CD14-positive monocyte (primary cell): ENCODE results near the gene KCNK3. TPM values are rescaled to one million over a fixed set of nuclear protein-coding genes. Genes with fewer than 3 reads are reported as not detected.

Experiments
- DNase-seq, 3 donors: peaks; one replicate each; pipeline ENCODE4 v3.0.0-alpha.2; 2011 to 2022
- H2AFZ ChIP-seq: 2 replicates; pipeline ENCODE4 v1.6.0; 2012; ENCODE audit warnings: mild to moderate bottlenecking, low read depth, low read length, inconsistent platforms; ENCODE audit not compliant: insufficient read depth, poor library complexity, severe bottlenecking
- H3K27ac ChIP-seq, 2 donors: 1 replicate in 1 of 2; 2 replicates in 1 of 2; pipeline ENCODE4 v1.5.1; 2012 to 2013; ENCODE audit warnings: low read length in 2 of 2, control low read depth in 1 of 2, inconsistent platforms in 1 of 2, low read depth in 1 of 2, mild to moderate bottlenecking in 1 of 2
- H3K27me3 ChIP-seq, 2 donors: one replicate each; pipeline versions ENCODE4 v1.6.0 to v1.6.1; 2011 to 2013; ENCODE audit warnings: low read length in 2 of 2; ENCODE audit not compliant: control insufficient read depth in 2 of 2, insufficient read depth in 2 of 2
- H3K36me3 ChIP-seq, 2 donors: replicated peaks in 1 of 2; 1 replicate in 1 of 2; 2 replicates in 1 of 2; pipeline versions ENCODE4 v1.5.1 to v1.6.1; 2012 to 2013; ENCODE audit warnings: low read length in 2 of 2, control low read depth in 1 of 2, inconsistent platforms in 1 of 2, mild to moderate bottlenecking in 1 of 2; ENCODE audit not compliant: insufficient read depth in 2 of 2, control insufficient read depth in 1 of 2
- H3K4me1 ChIP-seq, 2 donors: 1 replicate in 1 of 2; 2 replicates in 1 of 2; pipeline versions ENCODE4 v1.5.1 to v1.6.1; 2012 to 2013; ENCODE audit warnings: low read length in 2 of 2, control low read depth in 1 of 2, inconsistent platforms in 1 of 2, mild to moderate bottlenecking in 1 of 2, moderate library complexity in 1 of 2; ENCODE audit not compliant: insufficient read depth in 2 of 2, control insufficient read depth in 1 of 2
- H3K4me2 ChIP-seq: replicated peaks from 2 replicates; pipeline ENCODE3; 2012; ENCODE audit warnings: low read length, moderate library complexity, mild to moderate bottlenecking; ENCODE audit not compliant: poor library complexity, severe bottlenecking; ENCODE audit errors: extremely low read depth
- H3K4me3 ChIP-seq, 3 experiments: fragments of 200-600 bp in 1 of 3; sonication (generic) in 1 of 3; replicated peaks in 1 of 3; 1 replicate in 2 of 3; 2 replicates in 1 of 3; pipeline ENCODE4 v1.5.1; 2011 to 2013; ENCODE audit warnings: low read length in 3 of 3, mild to moderate bottlenecking in 3 of 3, control low read depth in 2 of 3, low read depth in 2 of 3, inconsistent platforms in 1 of 3, moderate library complexity in 1 of 3
- H3K79me2 ChIP-seq: 2 replicates; pipeline ENCODE4 v1.6.0; 2012; ENCODE audit warnings: mild to moderate bottlenecking, control low read depth, inconsistent platforms, low read length, moderate library complexity; ENCODE audit not compliant: insufficient read depth
- H3K9ac ChIP-seq: 2 replicates; pipeline ENCODE4 v1.6.0; 2017; ENCODE audit warnings: low read length, mild to moderate bottlenecking; ENCODE audit not compliant: insufficient read depth, poor library complexity, severe bottlenecking
- H3K9me3 ChIP-seq, 2 donors: replicated peaks in 1 of 2; 1 replicate in 1 of 2; 2 replicates in 1 of 2; pipeline versions ENCODE4 v1.5.1 to v1.6.1; 2012 to 2013; ENCODE audit warnings: low read length in 2 of 2, control low read depth in 1 of 2; ENCODE audit not compliant: control insufficient read depth in 1 of 2, insufficient read depth in 1 of 2
- H4K20me1 ChIP-seq: 2 replicates; pipeline ENCODE4 v1.6.0; 2012; ENCODE audit warnings: mild to moderate bottlenecking, low read length, control low read depth, moderate library complexity; ENCODE audit not compliant: insufficient read depth
- H3K27ac Mint-ChIP-seq, 7 donors: one replicate each; pipeline ENCODE4 v1.8.0; 2020; ENCODE audit warnings: mild to moderate bottlenecking in 7 of 7, mixed read lengths in 7 of 7, moderate library complexity in 6 of 7, inconsistent platforms in 2 of 7
- H3K27me3 Mint-ChIP-seq, 3 donors: one replicate each; pipeline ENCODE4 v1.8.0; 2021 to 2022; ENCODE audit warnings: low read depth in 3 of 3, mild to moderate bottlenecking in 3 of 3, mixed read lengths in 3 of 3, moderate library complexity in 3 of 3, inconsistent platforms in 1 of 3
- H3K36me3 Mint-ChIP-seq, 2 donors: one replicate each; pipeline ENCODE4 v1.8.0; 2020; ENCODE audit warnings: mixed read lengths in 2 of 2, inconsistent platforms in 1 of 2, mild to moderate bottlenecking in 1 of 2
- H3K4me1 Mint-ChIP-seq: one replicate; pipeline ENCODE4 v1.8.0; 2020; ENCODE audit warnings: mild to moderate bottlenecking, mixed read lengths
- H3K4me3 Mint-ChIP-seq, 2 donors: one replicate each; pipeline ENCODE4 v1.8.0; 2020; ENCODE audit warnings: mild to moderate bottlenecking in 2 of 2, mixed read lengths in 2 of 2, moderate library complexity in 1 of 2
- H3K9me3 Mint-ChIP-seq, 7 donors: one replicate each; pipeline ENCODE4 v1.8.0; 2020 to 2022; ENCODE audit warnings: mixed read lengths in 7 of 7, mild to moderate bottlenecking in 6 of 7, moderate library complexity in 6 of 7, inconsistent platforms in 2 of 7
- WGBS: methylation state at CpG from one replicate; pipeline ENCODE4 v1.1.5; 2013; ENCODE audit warnings: missing lambda C conversion rate; ENCODE audit not compliant: insufficient coverage; 5-methylcytosine and 5-hydroxymethylcytosine counted together
- intact Hi-C, 2 donors: fragments of 100-400 bp; cut with micrococcal nuclease; formaldehyde crosslinking; loops; one replicate each; pipeline versions ENCODE4 v1.15.0 to v1.15.1; 2023
- polyA plus RNA-seq, 3 donors: library from polyadenylated mRNA; depleted of rRNA in 1 of 3; unstranded in 2 of 3; stranded (reverse) in 1 of 3; fragments of 300-500 nt in 2 of 3; fragments of >200 nt in 1 of 3; fragmentation: Illumina TruSeq in 2 of 3; gene quantifications; 1 replicate in 2 of 3; 2 replicates in 1 of 3; pipeline ENCODE4 v1.2.3, GENCODE V29; 2012 to 2021
- TF ChIP-seq, protein P1 (sequence below): fragments of 200-600 bp; IDR thresholded peaks from one replicate; pipeline ENCODE4 v1.8.0; 2022; ENCODE audit warnings: antibody characterized with exemption, mild to moderate bottlenecking

Gene KCNK3
- polyA plus RNA-seq, 3 donors = not detected

DNA sequence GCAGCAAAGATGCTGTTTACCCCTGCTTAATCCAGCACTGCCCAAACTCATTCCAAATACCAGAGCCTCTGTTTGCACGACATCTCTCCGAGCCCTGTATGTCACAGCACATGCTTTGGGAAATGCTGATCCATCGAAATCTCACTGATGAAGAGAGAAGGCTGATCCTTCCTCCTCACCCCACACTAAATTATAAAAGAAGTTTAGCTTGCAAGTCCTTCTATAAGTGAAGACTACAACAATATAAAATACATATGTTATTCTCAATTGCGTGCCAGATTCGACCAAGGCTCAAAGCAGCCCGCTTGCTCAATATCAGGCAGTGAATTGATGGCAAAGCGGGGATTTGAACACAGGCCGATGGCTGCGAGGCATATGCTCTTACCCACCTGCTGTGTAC, 40.9 kb downstream of the KCNK3 start:
- TF ChIP-seq, protein P1, sequence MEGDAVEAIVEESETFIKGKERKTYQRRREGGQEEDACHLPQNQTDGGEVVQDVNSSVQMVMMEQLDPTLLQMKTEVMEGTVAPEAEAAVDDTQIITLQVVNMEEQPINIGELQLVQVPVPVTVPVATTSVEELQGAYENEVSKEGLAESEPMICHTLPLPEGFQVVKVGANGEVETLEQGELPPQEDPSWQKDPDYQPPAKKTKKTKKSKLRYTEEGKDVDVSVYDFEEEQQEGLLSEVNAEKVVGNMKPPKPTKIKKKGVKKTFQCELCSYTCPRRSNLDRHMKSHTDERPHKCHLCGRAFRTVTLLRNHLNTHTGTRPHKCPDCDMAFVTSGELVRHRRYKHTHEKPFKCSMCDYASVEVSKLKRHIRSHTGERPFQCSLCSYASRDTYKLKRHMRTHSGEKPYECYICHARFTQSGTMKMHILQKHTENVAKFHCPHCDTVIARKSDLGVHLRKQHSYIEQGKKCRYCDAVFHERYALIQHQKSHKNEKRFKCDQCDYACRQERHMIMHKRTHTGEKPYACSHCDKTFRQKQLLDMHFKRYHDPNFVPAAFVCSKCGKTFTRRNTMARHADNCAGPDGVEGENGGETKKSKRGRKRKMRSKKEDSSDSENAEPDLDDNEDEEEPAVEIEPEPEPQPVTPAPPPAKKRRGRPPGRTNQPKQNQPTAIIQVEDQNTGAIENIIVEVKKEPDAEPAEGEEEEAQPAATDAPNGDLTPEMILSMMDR = no peak

DNA sequence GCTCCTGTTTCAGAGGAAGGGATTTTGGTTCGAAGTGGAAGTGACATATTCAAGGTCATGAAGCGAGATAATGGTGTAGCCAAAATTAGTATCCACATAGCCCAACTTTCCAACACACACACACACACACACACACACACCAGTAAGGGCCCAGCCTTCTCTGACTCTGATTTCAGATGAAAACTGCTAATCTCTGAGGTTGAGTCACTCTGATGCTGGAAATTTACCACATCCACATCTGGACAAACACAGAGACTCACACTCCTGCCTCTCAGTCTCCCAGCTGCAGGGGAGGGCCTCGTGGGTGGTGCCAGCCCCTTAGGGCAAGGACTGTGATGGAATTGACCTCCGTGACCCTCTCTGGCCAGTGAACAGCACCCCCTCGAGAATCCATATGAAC, 42.6 kb downstream of the KCNK3 start:
- Histone ChIP-seq H3K27me3 (no peaks in the 10 kb centered on the region), H3K4me2 (no peak overlapping the region), H3K4me1 (no peaks in the 10 kb centered on the region), H3K27ac (no peak overlapping the region), H3K4me3 (no peak overlapping the region), H3K9ac (no peak overlapping the region), H3K36me3 (no peaks in the 10 kb centered on the region), H3K79me2 (no peaks in the 10 kb centered on the region), H4K20me1 (no peaks in the 10 kb centered on the region), H2AFZ (no peak overlapping the region), H3K9me3 (no peaks in the 10 kb centered on the region)
- Mint-ChIP-seq H3K4me1 (no peaks in the 10 kb centered on the region), H3K27ac (no peak overlapping the region), H3K27me3 (peaks cover 11 to 26% (median 15%) of the 10 kb centered on the region in 3 donors), H3K36me3 (no peaks in the 10 kb centered on the region), H3K4me3 (no peak overlapping the region), H3K9me3 (peaks cover 0 to 4% (median 0%) of the 10 kb centered on the region in 7 donors)
- DNase-seq = no peak
- TF ChIP-seq, protein P1 = no peak
- WGBS = 67% methylated on average over 1 of the region's 5 CpGs
- intact Hi-C loops = no loop called here

More for the DNA sequence above, 40.9 kb downstream of the KCNK3 start:
- no peak overlapping the region for H3K9ac ChIP-seq
- no peaks in the 10 kb centered on the region for H4K20me1 ChIP-seq
- no peaks in the 10 kb centered on the region for H3K4me1 Mint-ChIP-seq
- 91% methylated on average over 5 of the region's 9 CpGs for WGBS
- no peak overlapping the region for H2AFZ ChIP-seq
- H3K9me3 ChIP-seq = no peaks in the 10 kb centered on the region
- intact Hi-C loops = no loop called here
- no peak for DNase-seq
- H3K79me2 ChIP-seq = no peaks in the 10 kb centered on the region
- no peaks in the 10 kb centered on the region for H3K36me3 Mint-ChIP-seq
- H3K4me3 ChIP-seq = no peak overlapping the region
- H3K4me3 Mint-ChIP-seq = no peak overlapping the region
- no peaks in the 10 kb centered on the region for H3K4me1 ChIP-seq
- peaks cover 0 to 5% (median 0%) of the 10 kb centered on the region in 7 donors for H3K9me3 Mint-ChIP-seq
- no peak overlapping the region for H3K27ac ChIP-seq
- H3K36me3 ChIP-seq = no peaks in the 10 kb centered on the region
- peaks cover 0 to 13% of the 10 kb centered on the region in 2 donors for H3K27me3 ChIP-seq
- H3K4me2 ChIP-seq = no peak overlapping the region
- H3K27ac Mint-ChIP-seq = no peak overlapping the region
- H3K27me3 Mint-ChIP-seq = peaks cover 15 to 33% (median 25%) of the 10 kb centered on the region in 3 donors
